HG02571 (cell line): ENCODE results near the gene HACD2.

Experiments used
- ATAC-seq: cut with Tn5 transposase; IDR thresholded peaks from one replicate; pipeline ENCODE4 v1.9.1; 2021; ENCODE audit warnings: mild to moderate bottlenecking, moderate library complexity; ENCODE audit not compliant: unreplicated experiment

HACD2 gene

DNA sequence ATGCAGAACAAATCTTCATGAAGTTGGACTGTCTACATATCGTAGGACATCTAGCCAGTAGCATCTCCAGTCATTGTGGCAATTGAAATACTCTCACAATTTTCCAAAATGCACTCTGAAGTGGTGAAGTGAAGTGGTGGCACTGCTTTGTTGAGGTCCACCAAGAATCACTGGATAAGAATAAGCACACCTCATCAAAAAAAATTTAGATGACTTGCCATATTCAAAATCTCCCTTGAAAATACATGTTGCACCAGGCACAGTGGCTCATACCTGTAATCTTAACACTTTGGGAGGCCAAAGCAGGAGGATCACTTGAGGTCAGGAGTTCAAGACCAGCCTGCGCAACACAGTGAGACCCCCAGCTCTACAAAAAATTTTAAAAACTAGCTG, 12.9 kb downstream of the HACD2 start:
- no peak for ATAC-seq

GRCh38 chr3:123571264-123571972, 13.4 kb downstream of the HACD2 start:
- ATAC-seq, result no peak

DNA sequence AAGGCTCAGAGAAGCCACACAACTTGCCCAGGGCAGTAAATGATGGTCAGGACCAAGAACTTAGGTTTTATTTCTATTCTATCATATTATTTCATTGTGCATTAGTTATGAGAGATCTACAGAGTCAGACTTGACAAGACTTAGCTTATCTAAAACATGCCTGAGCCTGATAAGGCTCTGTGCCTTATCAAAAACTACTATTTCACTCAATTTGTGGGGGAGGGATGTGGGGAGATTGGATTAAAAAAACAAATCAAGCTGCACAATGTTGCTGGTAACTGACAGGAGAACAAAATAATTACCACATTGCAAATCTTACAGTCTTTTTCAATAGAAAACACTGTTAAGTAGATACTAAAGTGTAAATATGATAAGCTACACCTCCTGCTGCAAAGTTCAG, 16.0 kb downstream of the HACD2 start:
- no peak for ATAC-seq

DNA sequence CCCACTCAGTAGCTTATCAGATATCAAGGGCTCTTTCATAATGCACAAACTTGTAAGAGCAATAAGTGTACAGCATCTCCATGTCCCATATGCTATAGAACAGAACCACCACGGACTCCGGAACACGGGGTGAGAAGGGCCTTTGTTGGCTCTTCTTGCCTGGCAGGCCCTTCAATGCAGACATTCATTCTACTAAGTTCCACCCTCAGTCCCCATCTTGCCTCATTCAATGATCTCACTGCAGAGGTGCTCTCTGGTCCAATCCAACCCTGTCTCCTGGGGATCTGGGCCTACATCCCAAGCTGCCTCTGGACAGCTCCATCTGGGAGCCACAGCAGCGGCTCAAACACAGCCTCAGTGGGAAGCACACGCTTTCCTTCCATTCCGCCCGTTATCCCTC, 16.8 kb downstream of the HACD2 start:
- ATAC-seq, result no peak

DNA sequence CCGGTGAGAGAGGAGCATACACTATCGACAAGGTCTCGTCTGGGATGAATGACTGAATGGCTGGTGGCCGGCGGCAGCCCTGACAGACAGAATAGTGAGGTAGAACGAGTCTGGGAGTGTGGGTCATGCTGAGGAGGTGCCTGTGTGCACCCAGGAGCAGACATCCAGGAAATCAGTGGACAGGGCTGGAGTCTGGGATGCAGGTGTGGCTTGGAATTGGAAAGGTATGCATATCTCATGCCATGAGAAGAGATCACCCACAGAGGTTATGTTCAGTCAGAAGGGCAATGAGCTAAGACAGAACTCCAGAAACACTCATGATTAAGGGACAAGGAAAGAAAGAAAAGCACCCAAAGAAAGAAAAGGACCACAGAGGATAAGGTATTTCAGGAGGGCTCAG, 20.8 kb downstream of the HACD2 start:
- ATAC-seq, result no peak

GRCh38 chr3:123562547-123562946, 22.3 kb downstream of the HACD2 start:
- ATAC-seq, result no peak

DNA sequence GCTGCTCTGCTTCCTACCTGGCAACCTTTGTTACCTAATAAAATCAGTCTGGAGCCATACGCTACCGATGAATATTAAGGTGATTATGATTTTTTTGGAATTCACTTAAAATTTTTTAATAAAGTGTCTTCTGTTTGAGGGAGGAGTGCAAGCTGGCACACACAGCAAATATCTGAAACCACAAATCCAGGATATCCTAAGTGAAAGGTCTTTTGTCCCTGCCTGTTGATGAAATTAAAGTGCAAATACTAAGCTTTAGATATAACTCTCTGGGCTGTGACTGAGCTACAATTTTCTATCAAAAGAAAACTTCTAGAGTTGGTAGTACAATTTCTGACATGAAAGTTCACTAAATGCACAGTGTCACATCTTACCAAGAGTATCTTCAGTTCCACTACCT, 23.7 kb downstream of the HACD2 start:
- ATAC-seq, result no peak

GRCh38 chr3:123559040-123559861, 25.6 kb downstream of the HACD2 start:
- no peak for ATAC-seq

DNA sequence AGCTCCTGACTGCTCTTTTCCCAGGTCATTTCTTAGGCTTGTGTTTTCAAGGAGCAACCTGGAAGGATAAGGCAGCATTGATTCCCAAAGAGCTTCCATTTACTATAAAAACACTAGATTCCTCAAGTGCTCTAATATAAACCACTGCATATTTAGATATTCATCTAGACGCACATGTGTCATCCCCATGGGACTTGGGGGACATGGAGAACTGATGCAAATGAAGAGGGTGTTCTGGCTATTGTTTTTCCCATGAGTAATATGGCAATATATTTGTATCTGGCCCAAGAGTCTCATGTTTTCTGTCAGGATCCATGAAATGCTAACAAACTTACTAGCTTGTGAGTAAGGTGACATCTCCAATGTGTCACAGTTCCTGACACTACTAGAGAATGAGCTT, 31.3 kb downstream of the HACD2 start:
- no peak for ATAC-seq

DNA sequence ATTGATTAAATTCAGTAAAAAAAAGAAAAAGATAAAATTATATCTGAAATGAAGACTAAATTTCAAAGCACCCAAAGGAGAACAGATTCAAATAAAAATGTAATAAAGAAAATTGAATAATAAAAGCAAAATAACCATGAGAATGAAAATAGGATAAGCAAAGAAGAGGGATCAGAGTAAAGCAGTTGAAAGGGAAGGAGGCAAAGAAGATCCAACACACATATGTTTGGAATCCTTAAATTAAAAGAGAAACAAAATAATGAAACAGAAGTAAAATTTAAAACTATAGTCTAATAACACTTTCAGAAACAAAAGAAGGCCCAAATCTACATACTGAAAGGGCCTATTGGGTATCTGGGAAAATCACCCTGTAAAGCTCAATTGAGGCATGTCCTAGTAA, 32.1 kb downstream of the HACD2 start:
- no peak for ATAC-seq

DNA sequence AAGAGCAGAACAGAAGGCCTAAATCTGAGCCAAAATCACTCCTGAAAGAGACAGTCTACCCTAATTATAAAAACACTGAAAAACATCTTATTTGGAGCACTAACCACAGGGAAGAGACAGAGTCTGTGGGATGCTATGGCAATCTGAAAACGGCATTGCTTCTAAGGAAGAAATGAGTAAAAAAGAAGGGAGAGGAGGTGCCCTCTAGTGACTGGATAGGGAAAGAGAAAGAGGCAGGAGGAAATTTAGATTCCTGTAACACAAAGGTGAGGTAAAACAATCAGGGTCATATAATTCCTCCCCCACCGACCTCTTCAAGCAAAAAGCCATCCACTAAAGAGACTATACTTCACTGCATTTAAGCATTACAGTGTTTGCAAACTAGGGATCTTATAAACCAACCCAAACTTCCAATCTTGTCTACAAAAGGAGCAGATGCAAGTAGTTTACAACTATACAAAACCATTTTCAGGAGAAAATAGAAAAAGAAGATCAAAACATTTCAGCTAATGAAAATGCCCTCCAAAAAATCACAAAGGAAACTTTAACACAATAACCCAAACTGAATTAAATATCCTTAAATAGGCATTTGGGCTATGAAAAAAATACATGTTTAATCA, 32.6 kb downstream of the HACD2 start:
- no peak for ATAC-seq

GRCh38 chr3:123547881-123548519, 36.9 kb downstream of the HACD2 start:
- no peak for ATAC-seq

DNA sequence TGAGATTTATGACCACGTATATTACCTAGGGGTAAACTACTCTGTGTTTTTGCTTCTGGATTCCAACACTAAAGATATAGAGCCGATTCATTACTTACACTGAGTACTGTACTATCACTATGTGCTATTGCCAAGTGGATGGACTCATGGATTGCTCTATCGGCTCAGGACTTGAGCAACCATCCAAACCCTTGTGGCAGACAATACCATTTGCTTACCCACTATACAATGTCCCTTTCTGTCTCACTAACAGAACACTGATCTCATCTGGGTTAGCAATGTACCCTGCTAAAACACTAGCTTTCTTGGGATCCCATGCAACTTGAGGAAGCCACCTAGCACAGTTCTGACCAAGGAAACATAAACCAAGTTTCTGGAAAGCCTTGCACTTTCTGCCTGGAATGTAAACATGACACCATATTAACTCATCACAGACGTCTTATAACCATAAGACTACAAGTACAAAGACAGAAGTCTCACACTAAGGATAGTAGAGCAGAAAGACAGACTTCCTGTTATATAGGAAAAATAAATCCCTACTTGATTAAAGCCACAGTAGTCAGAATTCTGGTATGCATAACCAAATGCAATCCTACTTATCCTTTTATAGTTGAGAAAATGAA, 38.6 kb downstream of the HACD2 start:
- no peak for ATAC-seq

DNA sequence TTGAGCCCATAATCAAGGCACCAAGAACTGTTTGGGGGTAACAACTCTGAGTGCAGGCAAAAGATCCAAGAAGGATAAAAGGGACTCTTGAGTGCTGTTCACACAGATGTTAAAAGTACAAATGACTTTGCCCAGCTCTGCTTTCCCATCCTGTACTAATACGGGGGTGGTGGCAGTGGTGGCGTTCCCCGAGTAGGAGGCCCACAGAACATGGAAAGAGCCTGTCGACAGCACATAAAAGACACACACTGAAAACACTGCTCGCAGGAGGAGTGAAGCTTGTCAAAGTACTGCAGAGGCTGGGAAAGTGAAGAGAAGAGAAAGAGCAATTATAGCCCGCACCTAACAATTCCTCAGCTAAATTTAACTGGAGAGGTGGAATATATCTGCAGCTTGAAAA, 40.9 kb downstream of the HACD2 start:
- no peak for ATAC-seq

- no peak for ATAC-seq
These were observed 44.6 kb downstream of the HACD2 start for GRCh38 chr3:123540285-123540684.

GRCh38 chr3:123536153-123536895, 48.5 kb downstream of the HACD2 start:
- no peak for ATAC-seq

DNA sequence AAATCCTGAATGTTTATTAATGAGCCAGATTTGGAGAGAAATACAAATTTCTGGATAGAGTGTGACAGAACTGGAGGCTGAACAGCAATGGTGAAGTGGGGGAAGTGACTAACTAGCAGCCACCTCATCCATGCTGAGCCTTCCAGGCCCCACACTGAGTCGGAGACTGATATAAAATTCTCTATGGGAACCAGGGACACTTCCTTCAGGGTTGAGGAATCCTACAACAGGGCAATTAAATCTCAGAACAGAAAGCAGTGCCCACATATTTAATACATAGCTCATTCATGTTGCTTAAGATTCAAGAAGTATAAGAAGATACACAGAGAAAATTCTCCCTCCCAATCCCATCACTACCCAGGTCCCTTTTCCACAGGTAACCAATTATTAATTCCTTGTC, 49.3 kb downstream of the HACD2 start:
- no peak for ATAC-seq

- ATAC-seq, result no peak
These were observed 50.6 kb downstream of the HACD2 start for GRCh38 chr3:123534264-123534663.

- ATAC-seq, result no peak
These were observed 51.2 kb downstream of the HACD2 start for GRCh38 chr3:123533554-123534159.

- no peak for ATAC-seq
These were observed 56.7 kb downstream of the HACD2 start for GRCh38 chr3:123528130-123528529.
